HepG2 (cell line): ENCODE results near the gene CLDND2. TPM values are rescaled to one million over a fixed set of nuclear protein-coding genes. Genes with fewer than 3 reads are reported as not detected.

Experiments
- CEBPB ChIP-seq: IDR thresholded peaks from 2 replicates; pipeline ENCODE4 v1.6.1; 2011; ENCODE audit warnings: low read depth, low read length, improper control_type of control experiment, borderline replicate concordance
- DBP ChIP-seq: sonication (generic); formaldehyde crosslinking; IDR thresholded peaks from 2 replicates; pipeline ENCODE4 v1.4.0; 2020; ENCODE audit warnings: missing genetic modification reagents; ENCODE audit errors: not compliant biosample characterization
- MAF1 ChIP-seq: sonication (generic); formaldehyde crosslinking; IDR thresholded peaks from 2 replicates; pipeline ENCODE4 v1.5.0; 2020; ENCODE audit warnings: missing genetic modification reagents, borderline replicate concordance
- MED13 ChIP-seq: sonication (generic); formaldehyde crosslinking; IDR thresholded peaks from 2 replicates; pipeline ENCODE4 v1.5.0; 2020; ENCODE audit warnings: missing genetic modification reagents
- MEIS2 ChIP-seq: sonication (generic); formaldehyde crosslinking; IDR thresholded peaks from 2 replicates; pipeline ENCODE4 v1.9.0; 2021; ENCODE audit warnings: mild to moderate bottlenecking, missing genetic modification reagents
- PRDM4 ChIP-seq: sonication (generic); formaldehyde crosslinking; IDR thresholded peaks from 2 replicates; pipeline ENCODE4 v1.9.0; 2021; ENCODE audit warnings: missing genetic modification reagents, borderline replicate concordance
- SIN3A ChIP-seq: IDR thresholded peaks from 2 replicates; pipeline ENCODE4 v1.6.1; 2011; ENCODE audit warnings: low read depth, mild to moderate bottlenecking, control low read depth, low read length, borderline replicate concordance
- ZBTB10 ChIP-seq: sonication (generic); formaldehyde crosslinking; IDR thresholded peaks from 2 replicates; pipeline ENCODE4 v1.4.0; 2020; ENCODE audit warnings: missing genetic modification reagents, borderline replicate concordance
- ZFP90 ChIP-seq: sonication (generic); formaldehyde crosslinking; IDR thresholded peaks from 2 replicates; pipeline ENCODE4 v1.8.0; 2022; ENCODE audit warnings: missing genetic modification reagents, mild to moderate bottlenecking, inconsistent platforms, borderline replicate concordance
- ZNF101 ChIP-seq: sonication (generic); formaldehyde crosslinking; IDR thresholded peaks from 2 replicates; pipeline ENCODE4 v1.4.0; 2020; ENCODE audit warnings: mild to moderate bottlenecking, low read depth, missing genetic modification reagents, borderline replicate concordance
- ZNF225 ChIP-seq: sonication (generic); formaldehyde crosslinking; IDR thresholded peaks from 2 replicates; pipeline ENCODE4 v1.4.0; 2020; ENCODE audit warnings: mild to moderate bottlenecking, missing genetic modification reagents
- ZNF335 ChIP-seq: sonication (generic); formaldehyde crosslinking; IDR thresholded peaks from 2 replicates; pipeline ENCODE4 v1.4.0; 2020; ENCODE audit warnings: missing genetic modification reagents
- ZNF354B ChIP-seq: sonication (generic); formaldehyde crosslinking; IDR thresholded peaks from 2 replicates; pipeline ENCODE4 v1.8.0; 2022; ENCODE audit warnings: mild to moderate bottlenecking, missing genetic modification reagents
- ZNF615 ChIP-seq: sonication (generic); formaldehyde crosslinking; IDR thresholded peaks from 2 replicates; pipeline ENCODE4 v1.5.0; 2020; ENCODE audit warnings: mild to moderate bottlenecking, missing genetic modification reagents, borderline replicate concordance
- ZNF619 ChIP-seq: sonication (generic); formaldehyde crosslinking; IDR thresholded peaks from 2 replicates; pipeline ENCODE4 v1.4.0; 2020; ENCODE audit warnings: mild to moderate bottlenecking, missing genetic modification reagents
- ZNF652 ChIP-seq: IDR thresholded peaks from 2 replicates; pipeline ENCODE4 v1.6.1; 2016; ENCODE audit warnings: low read depth, borderline replicate concordance
- ZNF772 ChIP-seq: sonication (generic); formaldehyde crosslinking; IDR thresholded peaks from 2 replicates; pipeline ENCODE4 v1.5.0; 2020; ENCODE audit warnings: mild to moderate bottlenecking, missing genetic modification reagents
- polyA plus RNA-seq, 8 experiments: library from polyadenylated mRNA; depleted of rRNA in 3 of 8; stranded (reverse) in 7 of 8; unstranded in 1 of 8; fragments of >200 nt; fragmentation: Illumina TruSeq in 4 of 8; extraction: Trizol in 4 of 8; gene quantifications; 2 replicates each; pipeline versions ENCODE4 v1.2.1 to v1.2.3, GENCODE V29; 2011 to 2016; ENCODE audit warnings: low read depth in 4 of 8, missing spikeins in 1 of 8, mixed read lengths in 1 of 8; ENCODE audit not compliant: insufficient read depth in 1 of 8
- total RNA-seq, 5 experiments: library from RNA; depleted of rRNA; stranded (reverse); fragments of >200 nt; fragmentation: Illumina TruSeq; extraction: Trizol; gene quantifications; 2 replicates each; pipeline ENCODE4 v1.2.3, GENCODE V29; 2016; ENCODE audit warnings: low read depth in 1 of 5

Gene CLDND2
- total and polyA plus RNA-seq, 2 of the 13 experiments (the other 11 are each of a cell fraction or from before 2014, with no cell fraction given) = 0.84 to 1.8 TPM

GRCh38 chr19:51365211-51365964 is 3.4 kb downstream of the CLDND2 start (continued):
- TF ChIP-seq ZBTB10 (CRISPR knock-in tag) (no peak), ZNF354B (CRISPR knock-in tag) (no peak), ZNF101 (CRISPR knock-in tag) (no peak), ZNF772 (CRISPR knock-in tag) (peak; percentile 79; the same call in 1 of the 2 replicates), ZNF619 (no peak), ZNF652 (CRISPR knock-in tag) (peak; percentile 67; the same call in 1 of the 2 replicates), DBP (CRISPR knock-in tag) (no peak), ZFP90 (CRISPR knock-in tag) (peak; percentile 94; the same call in 1 of the 2 replicates), MEIS2 (CRISPR knock-in tag) (0 out of 2 replicates have a peak, but pooled peaks have one; percentile 14), MED13 (CRISPR knock-in tag) (peak; percentile 69; the same call in 1 of the 2 replicates), ZNF225 (CRISPR knock-in tag) (no peak), ZNF615 (CRISPR knock-in tag) (0 out of 2 replicates have a peak, but pooled peaks have one; percentile 59), CEBPB (no peak), PRDM4 (CRISPR knock-in tag) (no peak), ZNF335 (CRISPR knock-in tag) (peak; percentile 28; the same call in 1 of the 2 replicates), SIN3A (peak; percentile 42; the same call in 1 of the 2 replicates), MAF1 (CRISPR knock-in tag) (no peak)
